Activated T-cell treated with anti-CD3 and anti-CD28 coated beads, Interleukin-2, amount 50 U/mL, for 72 hours (primary cell): ENCODE results near the gene PCED1B. TPM values are rescaled to one million over a fixed set of nuclear protein-coding genes. Genes with fewer than 3 reads are reported as not detected.
A peak's percentile ranks its signal among the peaks of the same experiment; 100 is the strongest.

Experiments
- ATAC-seq, 2 donors: fragments of 150-1000 bp; cut with Tn5 transposase; replicated peaks in 1 of 2; 2 replicates each; pipeline ENCODE4 v1.10.0; 2021; ENCODE audit warnings: moderate library complexity in 2 of 2, mild to moderate bottlenecking in 1 of 2
- DNase-seq, 2 donors: peaks; one replicate each; pipeline ENCODE4 v3.0.0; 2021 to 2022; ENCODE audit warnings: mixed read lengths in 1 of 2
- H3K27ac Mint-ChIP-seq: one replicate; pipeline ENCODE4 v1.8.0; 2022; ENCODE audit warnings: mild to moderate bottlenecking, moderate library complexity, mixed read lengths
- H3K27me3 Mint-ChIP-seq: one replicate; pipeline ENCODE4 v1.8.0; 2022; ENCODE audit warnings: low read depth, mixed read lengths
- H3K36me3 Mint-ChIP-seq, 2 donors: one replicate each; pipeline ENCODE4 v1.8.0; 2022; ENCODE audit warnings: mixed read lengths in 2 of 2, mild to moderate bottlenecking in 1 of 2; ENCODE audit not compliant: insufficient read depth in 2 of 2
- H3K4me1 Mint-ChIP-seq: one replicate; pipeline ENCODE4 v1.8.0; 2022; ENCODE audit warnings: low read depth, mixed read lengths
- H3K4me3 Mint-ChIP-seq, 2 donors: one replicate each; pipeline ENCODE4 v1.8.0; 2022; ENCODE audit warnings: mild to moderate bottlenecking in 2 of 2, mixed read lengths in 2 of 2, moderate library complexity in 2 of 2
- H3K9me3 Mint-ChIP-seq, 2 donors: one replicate each; pipeline ENCODE4 v1.8.0; 2022; ENCODE audit warnings: mixed read lengths in 2 of 2
- total RNA-seq, 2 donors: library from RNA; stranded (reverse); gene quantifications; one replicate each; pipeline ENCODE4 v1.2.3, GENCODE V29; 2022

Gene PCED1B
- total RNA-seq, 2 donors from 2014 or later = 73.6 to 91.8 TPM

- DNase-seq = peak; percentile 53 to 54
- H3K9me3 Mint-ChIP-seq = no peaks in the 10 kb centered on the region
- peak overlapping the region; percentile 85 to 94 for H3K4me3 Mint-ChIP-seq
- H3K27ac Mint-ChIP-seq = peak overlapping the region; percentile 100
- H3K36me3 Mint-ChIP-seq = peaks cover 36 to 48% of the 10 kb centered on the region in 2 donors
- peaks cover 65% of the 10 kb centered on the region for H3K4me1 Mint-ChIP-seq
- H3K27me3 Mint-ChIP-seq = no peaks in the 10 kb centered on the region
- ATAC-seq = peak; percentile 29 to 41
These were observed 138.8 kb downstream of the PCED1B start for GRCh38 chr12:47218191-47218654.

GRCh38 chr12:47219243-47219642 is 139.8 kb downstream of the PCED1B start:
- ATAC-seq (no peak), DNase-seq (no peak)
- peak overlapping the region; percentile 100 for H3K27ac Mint-ChIP-seq
- H3K27me3 Mint-ChIP-seq = no peaks in the 10 kb centered on the region
- peaks cover 35 to 52% of the 10 kb centered on the region in 2 donors for H3K36me3 Mint-ChIP-seq
- no peaks in the 10 kb centered on the region for H3K9me3 Mint-ChIP-seq
- peak overlapping the region; percentile 85 to 94 for H3K4me3 Mint-ChIP-seq
- peaks cover 65% of the 10 kb centered on the region for H3K4me1 Mint-ChIP-seq

GRCh38 chr12:47221256-47222023 is 142.0 kb downstream of the PCED1B start:
- H3K4me1 Mint-ChIP-seq = peaks cover 81% of the 10 kb centered on the region
- H3K9me3 Mint-ChIP-seq = no peaks in the 10 kb centered on the region
- ATAC-seq = no peak
- H3K27ac Mint-ChIP-seq = peak overlapping the region; percentile 84
- H3K36me3 Mint-ChIP-seq = peaks cover 29 to 54% of the 10 kb centered on the region in 2 donors
- peak overlapping the region; percentile 73 to 74 for H3K4me3 Mint-ChIP-seq
- no peak for DNase-seq
- no peaks in the 10 kb centered on the region for H3K27me3 Mint-ChIP-seq

- H3K9me3 Mint-ChIP-seq = no peaks in the 10 kb centered on the region
- H3K27me3 Mint-ChIP-seq = no peaks in the 10 kb centered on the region
- DNase-seq = no peak
- peaks cover 28 to 50% of the 10 kb centered on the region in 2 donors for H3K36me3 Mint-ChIP-seq
- peak overlapping the region; percentile 67 to 94 for H3K4me3 Mint-ChIP-seq
- H3K27ac Mint-ChIP-seq = peak overlapping the region; percentile 99
- ATAC-seq = no peak
- H3K4me1 Mint-ChIP-seq = peaks cover 80% of the 10 kb centered on the region
These were observed 143.2 kb downstream of the PCED1B start for GRCh38 chr12:47222520-47223030.

- ATAC-seq = peak in 1 of 2 donors; percentile 42
- Mint-ChIP-seq H3K36me3 (peaks cover 24 to 48% of the 10 kb centered on the region in 2 donors), H3K4me1 (peaks cover 81% of the 10 kb centered on the region), H3K4me3 (peak overlapping the region; percentile 67 to 94), H3K27me3 (no peaks in the 10 kb centered on the region), H3K27ac (peak overlapping the region; percentile 99), H3K9me3 (no peaks in the 10 kb centered on the region)
- no peak for DNase-seq
These were observed 143.8 kb downstream of the PCED1B start for GRCh38 chr12:47223031-47223847.

- Mint-ChIP-seq H3K27ac (peak overlapping the region; percentile 99), H3K4me3 (peak overlapping the region; percentile 67 to 94), H3K4me1 (peaks cover 85% of the 10 kb centered on the region), H3K27me3 (no peaks in the 10 kb centered on the region), H3K36me3 (peaks cover 22 to 48% of the 10 kb centered on the region in 2 donors), H3K9me3 (no peaks in the 10 kb centered on the region)
- DNase-seq = no peak
- ATAC-seq = no peak
These were observed 144.4 kb downstream of the PCED1B start for GRCh38 chr12:47223848-47224213.

- ATAC-seq = no peak
- Mint-ChIP-seq H3K36me3 (peaks cover 22 to 53% of the 10 kb centered on the region in 2 donors), H3K27ac (peak overlapping the region; percentile 99), H3K27me3 (no peaks in the 10 kb centered on the region), H3K4me3 (peak overlapping the region; percentile 67 to 94), H3K4me1 (peaks cover 86% of the 10 kb centered on the region), H3K9me3 (no peaks in the 10 kb centered on the region)
- no peak for DNase-seq
These were observed 145.2 kb downstream of the PCED1B start for GRCh38 chr12:47224563-47225133.

- Mint-ChIP-seq H3K4me3 (peak overlapping the region; percentile 67 to 94), H3K36me3 (peaks cover 23 to 58% of the 10 kb centered on the region in 2 donors), H3K9me3 (no peaks in the 10 kb centered on the region), H3K4me1 (peaks cover 87% of the 10 kb centered on the region), H3K27ac (peak overlapping the region; percentile 99), H3K27me3 (no peaks in the 10 kb centered on the region)
- DNase-seq (no peak), ATAC-seq (no peak)
These were observed 145.9 kb downstream of the PCED1B start for GRCh38 chr12:47225356-47225755.

- Mint-ChIP-seq H3K27me3 (no peaks in the 10 kb centered on the region), H3K27ac (peak overlapping the region; percentile 39), H3K4me1 (peaks cover 90% of the 10 kb centered on the region), H3K36me3 (peaks cover 23 to 62% of the 10 kb centered on the region in 2 donors), H3K4me3 (peak overlapping the region in 1 of 2 donors; percentile 48), H3K9me3 (no peaks in the 10 kb centered on the region)
- DNase-seq (no peak), ATAC-seq (no peak)
These were observed 146.8 kb downstream of the PCED1B start for GRCh38 chr12:47226199-47226598.

- peak overlapping the region; percentile 22 to 27 for H3K4me3 Mint-ChIP-seq
- ATAC-seq = no peak
- peaks cover 0 to 2% of the 10 kb centered on the region in 2 donors for H3K9me3 Mint-ChIP-seq
- H3K4me1 Mint-ChIP-seq = peaks cover 81% of the 10 kb centered on the region
- H3K27ac Mint-ChIP-seq = peak overlapping the region; percentile 86
- no peaks in the 10 kb centered on the region for H3K27me3 Mint-ChIP-seq
- DNase-seq = no peak
- peaks cover 19 to 61% of the 10 kb centered on the region in 2 donors for H3K36me3 Mint-ChIP-seq
These were observed 149.4 kb downstream of the PCED1B start for GRCh38 chr12:47228802-47229201.

- peaks cover 20 to 68% of the 10 kb centered on the region in 2 donors for H3K36me3 Mint-ChIP-seq
- peaks cover 66% of the 10 kb centered on the region for H3K4me1 Mint-ChIP-seq
- peaks cover 2% of the 10 kb centered on the region in 2 donors for H3K9me3 Mint-ChIP-seq
- H3K27me3 Mint-ChIP-seq = no peaks in the 10 kb centered on the region
- peak overlapping the region; percentile 81 for H3K27ac Mint-ChIP-seq
- DNase-seq (no peak), ATAC-seq (no peak)
- no peak overlapping the region for H3K4me3 Mint-ChIP-seq
These were observed 152.0 kb downstream of the PCED1B start for GRCh38 chr12:47231456-47231855.

- Mint-ChIP-seq H3K4me3 (no peak overlapping the region), H3K27ac (no peak overlapping the region), H3K9me3 (peaks cover 2% of the 10 kb centered on the region in 2 donors), H3K27me3 (no peaks in the 10 kb centered on the region), H3K4me1 (peaks cover 61% of the 10 kb centered on the region), H3K36me3 (peaks cover 20 to 61% of the 10 kb centered on the region in 2 donors)
- DNase-seq (no peak), ATAC-seq (no peak)
These were observed 155.2 kb downstream of the PCED1B start for GRCh38 chr12:47234576-47235141.
